GM18858 (cell line): ENCODE results near the gene DLX1.
"Not testable (repeated sequence)": the region's sequence is repeated elsewhere in the genome, so short reads cannot be mapped to it uniquely, and the experiment has no call there.

ENCODE experiments used
- ATAC-seq: cut with Tn5 transposase; IDR thresholded peaks from one replicate; pipeline ENCODE4 v1.9.1; 2021; ENCODE audit not compliant: unreplicated experiment

Gene DLX1

GRCh38 chr2:172063446-172063845, 21.9 kb upstream of the DLX1 start:
- ATAC-seq, result no peak

DNA sequence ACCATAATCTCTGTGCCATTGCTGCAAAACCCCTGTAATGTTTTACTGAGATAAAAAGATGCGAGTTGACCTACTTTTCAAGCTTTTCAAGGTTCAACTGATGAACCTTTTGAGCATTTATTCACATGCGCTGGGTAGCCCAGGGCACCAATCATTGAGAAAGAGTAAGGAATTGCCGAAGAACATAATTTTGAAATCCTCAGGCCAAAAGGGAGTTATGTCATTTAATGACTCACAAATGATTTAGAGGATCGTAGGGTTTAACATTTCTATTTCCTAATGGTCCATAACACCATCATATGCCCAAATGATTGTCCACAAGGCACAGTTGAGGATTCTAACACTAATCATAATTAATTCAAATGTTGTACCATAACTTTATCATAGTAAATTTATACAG, 20.2 kb upstream of the DLX1 start:
- no peak for ATAC-seq

DNA sequence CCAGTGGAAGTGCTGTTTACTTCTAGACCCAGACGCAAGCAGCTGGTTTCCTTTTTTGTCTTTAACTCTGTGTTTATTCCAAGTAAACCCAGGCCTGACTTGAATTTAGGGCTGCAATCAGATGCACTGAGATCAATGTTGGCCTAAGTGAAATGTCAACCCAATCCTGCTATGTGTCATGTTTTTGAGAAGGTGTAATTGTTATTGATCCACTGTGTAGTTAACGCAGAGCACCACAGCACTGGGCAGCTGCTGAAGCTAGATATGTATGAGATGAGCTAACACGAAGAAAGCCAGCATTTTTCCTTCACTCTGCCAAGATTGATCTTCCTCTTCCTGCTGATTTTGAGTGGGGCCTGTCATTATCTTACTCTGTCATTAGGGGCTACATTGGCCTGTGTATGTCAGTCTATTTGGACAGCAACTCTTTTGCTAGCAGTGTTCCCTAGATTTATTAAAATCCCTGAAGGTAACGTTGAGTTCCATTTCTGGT, 18.9 kb upstream of the DLX1 start:
- no peak for ATAC-seq

- ATAC-seq, result not testable (repeated sequence)
These were observed 17.4 kb upstream of the DLX1 start for GRCh38 chr2:172067905-172068304.

DNA sequence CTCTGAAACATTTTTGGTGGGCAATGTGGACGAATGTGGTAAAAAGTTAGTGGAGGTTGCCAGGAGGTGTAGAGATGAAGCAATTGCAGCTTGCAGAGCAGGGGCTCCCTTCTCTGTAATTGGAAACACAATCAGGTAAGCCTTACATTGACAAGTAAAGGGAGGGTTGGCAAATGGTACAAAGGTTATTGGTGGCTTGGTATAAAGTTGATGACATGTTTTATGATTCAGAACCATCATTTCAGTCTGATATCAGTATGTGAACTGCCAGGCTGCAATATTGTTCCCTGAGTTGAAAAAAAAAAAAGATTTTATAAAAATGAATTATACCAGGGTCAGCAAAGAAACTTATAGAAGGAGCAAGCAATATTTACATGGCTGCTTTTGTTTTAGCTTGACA, 14.4 kb upstream of the DLX1 start:
- ATAC-seq, result no peak

- ATAC-seq, result no peak
These were observed 13.0 kb upstream of the DLX1 start for GRCh38 chr2:172072303-172072702.

DNA sequence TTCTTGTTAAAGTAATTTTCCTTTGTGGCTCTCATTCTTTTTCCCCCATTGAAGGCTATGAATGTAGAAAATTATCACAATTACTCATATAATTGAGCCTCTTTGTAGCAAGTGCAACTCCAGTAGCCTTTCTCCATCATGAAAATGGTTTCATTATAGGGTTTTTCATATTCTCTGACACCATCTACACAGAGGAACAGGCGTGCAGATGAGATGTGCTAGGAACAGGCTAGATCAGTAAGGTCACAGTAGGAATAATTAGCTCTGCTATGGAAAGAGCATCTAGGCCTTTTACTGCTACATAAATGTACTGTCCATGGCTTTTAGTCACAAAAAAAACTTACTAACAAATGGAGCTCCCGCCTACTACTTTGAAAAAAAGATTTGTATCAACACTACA, 12.6 kb upstream of the DLX1 start:
- ATAC-seq, result no peak

DNA sequence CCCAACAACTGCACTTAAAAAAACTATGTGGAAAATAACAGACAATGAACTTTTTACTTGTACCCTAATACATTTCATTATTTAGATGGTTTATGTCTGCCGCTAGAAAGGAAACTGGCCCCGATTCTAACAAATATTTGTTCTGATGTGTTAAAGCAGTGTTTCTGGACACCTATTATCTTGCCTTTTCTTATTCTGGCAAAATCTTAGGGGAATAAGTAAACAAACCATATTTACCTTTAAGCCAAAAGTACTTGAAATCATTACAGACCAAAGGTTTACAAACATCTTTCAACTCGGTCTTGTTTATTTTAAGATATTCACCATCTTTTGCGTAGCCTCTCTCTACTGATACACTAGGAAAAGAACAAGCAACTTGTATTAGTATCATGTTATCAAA, 11.8 kb upstream of the DLX1 start:
- ATAC-seq, result no peak

DNA sequence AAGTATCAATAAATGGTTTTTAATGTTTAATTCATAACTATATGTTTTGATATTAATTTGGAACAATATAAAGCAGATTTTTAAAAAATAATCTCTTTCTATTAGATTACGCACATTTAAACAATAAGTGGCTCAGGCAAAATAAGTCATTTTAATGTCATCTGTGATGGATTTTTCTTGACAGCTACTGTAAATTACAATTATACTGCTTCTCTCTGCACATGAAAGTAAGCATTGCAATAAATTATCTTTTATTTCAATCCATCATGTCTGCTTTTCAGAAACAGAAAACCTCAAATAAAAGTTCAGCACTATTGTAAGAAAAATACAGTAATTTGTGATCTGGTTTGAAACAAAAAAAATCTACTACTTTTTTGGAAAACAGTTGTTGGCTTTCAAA, 11.1 kb upstream of the DLX1 start:
- no peak for ATAC-seq

DNA sequence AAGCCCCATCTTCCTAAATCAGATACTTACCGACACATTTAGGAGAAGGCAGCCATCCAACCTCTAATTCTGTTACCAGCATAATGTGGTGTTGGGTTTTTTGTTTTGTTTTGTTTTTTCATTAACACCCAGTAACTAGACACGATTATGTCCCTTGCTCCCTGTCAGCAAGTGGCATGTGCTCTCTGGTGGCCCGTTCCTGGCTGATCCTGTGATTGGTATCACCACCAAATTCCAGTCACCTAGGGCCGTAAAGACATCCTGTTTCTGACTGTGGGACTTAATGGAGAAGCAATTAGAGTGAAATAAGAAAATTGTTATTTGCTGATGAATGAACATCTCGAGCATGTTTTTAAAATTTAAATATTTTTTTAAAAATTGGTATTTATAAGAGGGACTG, 5.9 kb upstream of the DLX1 start:
- no peak for ATAC-seq

- ATAC-seq, result no peak
These were observed 5.3 kb upstream of the DLX1 start for GRCh38 chr2:172079838-172080640.

DNA sequence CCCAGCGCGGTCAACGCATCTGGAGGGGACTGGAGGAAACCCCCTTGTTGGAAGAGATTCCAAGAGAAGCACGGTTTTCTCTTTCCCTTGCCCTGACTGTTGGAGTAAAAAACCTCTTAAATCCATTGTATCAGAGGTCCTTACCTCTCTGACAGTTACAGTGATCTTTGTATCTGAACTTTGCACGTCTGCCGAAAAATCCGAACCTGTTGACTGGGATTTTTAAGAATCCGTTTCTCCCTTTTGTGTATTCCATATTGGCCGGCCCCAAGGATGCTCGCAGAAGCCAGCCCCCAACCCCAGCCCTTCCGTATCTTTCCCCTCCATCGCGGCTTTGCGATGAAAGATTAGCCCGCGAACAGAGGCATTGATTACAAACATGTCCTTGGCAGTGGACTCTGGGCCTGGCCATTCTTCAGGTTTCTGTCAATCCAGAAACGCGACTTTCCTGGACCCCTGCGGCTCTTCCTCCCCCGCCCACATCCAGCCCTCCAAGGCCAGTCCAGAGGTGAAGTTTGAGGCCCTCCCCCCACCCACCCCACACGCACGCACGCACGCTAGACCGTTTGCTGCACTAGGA, 4.6 kb upstream of the DLX1 start:
- ATAC-seq, result no peak

DNA sequence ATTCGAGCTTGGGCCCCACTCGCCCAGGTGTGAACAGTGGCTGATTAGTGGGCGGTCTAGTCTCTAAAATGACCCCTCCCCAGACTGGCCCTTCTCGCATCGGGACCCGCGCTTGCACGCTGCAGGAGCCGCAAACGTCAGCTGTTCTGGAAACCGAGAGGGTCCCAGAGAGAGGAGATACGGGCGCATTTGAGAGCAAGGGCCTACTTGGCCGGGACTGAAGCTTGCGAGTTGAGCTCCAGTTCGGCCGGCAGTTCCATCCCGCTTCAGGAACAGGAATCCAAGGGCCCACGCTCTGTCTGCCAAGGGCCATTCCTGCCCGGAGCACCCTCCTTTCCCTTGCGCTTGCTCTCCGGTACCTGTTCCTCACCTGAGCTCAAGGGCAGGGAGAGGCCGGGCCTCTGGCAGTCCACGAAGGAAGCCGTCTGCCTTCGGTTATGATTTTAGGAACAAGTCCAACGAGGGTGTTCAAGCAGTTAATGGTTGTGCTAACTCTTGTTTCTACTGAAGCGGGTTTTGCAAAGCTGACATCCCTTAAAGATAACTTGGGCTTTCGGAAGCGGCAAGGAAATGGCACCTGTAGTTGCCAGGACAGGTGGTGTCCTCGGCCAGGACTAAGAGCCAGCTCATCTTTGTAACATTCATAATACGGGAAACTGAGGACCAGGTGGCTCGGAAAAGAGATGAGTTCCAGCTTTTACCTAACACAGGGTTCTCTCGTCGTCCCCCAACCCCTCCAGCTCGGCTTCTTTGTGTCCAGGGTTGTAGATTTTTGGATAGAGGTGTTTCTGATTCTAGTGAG, 3.9 kb upstream of the DLX1 start:
- ATAC-seq, result no peak

- ATAC-seq, result no peak
These were observed 3.0 kb upstream of the DLX1 start for GRCh38 chr2:172082105-172082943.

- no peak for ATAC-seq
These were observed 2.2 kb upstream of the DLX1 start for GRCh38 chr2:172082944-172083627.

DNA sequence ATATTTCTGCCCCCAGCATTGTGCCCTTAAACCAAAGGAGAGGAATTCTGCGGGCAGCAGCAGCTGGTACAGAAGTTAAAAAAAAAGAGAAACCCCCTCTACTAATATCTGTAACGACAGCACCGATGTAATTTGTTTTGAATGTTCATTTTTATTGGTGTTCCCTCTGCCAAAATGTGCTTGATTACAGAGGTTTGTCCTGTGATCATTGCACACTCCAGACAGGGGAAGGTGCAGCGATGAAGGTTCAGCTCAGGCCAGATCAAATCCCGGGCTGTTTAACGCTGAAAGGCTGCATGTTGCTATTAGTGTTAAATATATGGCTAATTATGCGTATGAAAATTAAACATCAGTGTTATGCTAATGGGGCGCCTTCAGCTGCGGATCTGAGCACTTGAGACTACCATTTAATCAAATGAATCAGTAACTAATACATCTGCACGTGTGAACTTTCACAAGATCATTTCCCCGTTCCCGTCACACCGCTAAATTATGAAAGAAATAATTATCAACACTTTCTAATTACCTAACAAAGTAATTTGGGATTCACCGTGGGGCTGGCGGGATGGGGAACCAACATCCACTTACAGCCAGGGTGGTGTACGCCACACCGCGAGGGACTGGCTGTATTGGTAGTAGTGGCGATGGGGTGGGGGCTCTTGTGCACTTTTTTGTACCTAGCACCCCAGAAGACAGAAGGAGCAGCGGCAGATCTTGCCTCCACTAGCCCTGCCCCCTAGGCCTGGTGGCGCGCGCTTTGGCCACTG, 1.5 kb upstream of the DLX1 start:
- no peak for ATAC-seq

DNA sequence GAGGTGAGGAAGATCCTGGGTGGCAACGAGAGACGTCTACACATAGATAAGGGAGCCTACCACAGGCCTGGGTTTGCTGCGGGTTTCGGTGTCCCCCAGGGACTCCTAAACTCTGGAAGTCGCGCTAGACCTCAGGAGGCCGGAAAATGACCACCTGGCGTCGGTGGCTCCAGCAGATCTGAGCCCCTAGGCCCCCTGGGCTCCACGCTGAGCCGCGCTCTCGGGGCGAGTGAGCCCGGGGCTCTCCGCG, 987 bp upstream of the DLX1 start:
- no peak for ATAC-seq

DNA sequence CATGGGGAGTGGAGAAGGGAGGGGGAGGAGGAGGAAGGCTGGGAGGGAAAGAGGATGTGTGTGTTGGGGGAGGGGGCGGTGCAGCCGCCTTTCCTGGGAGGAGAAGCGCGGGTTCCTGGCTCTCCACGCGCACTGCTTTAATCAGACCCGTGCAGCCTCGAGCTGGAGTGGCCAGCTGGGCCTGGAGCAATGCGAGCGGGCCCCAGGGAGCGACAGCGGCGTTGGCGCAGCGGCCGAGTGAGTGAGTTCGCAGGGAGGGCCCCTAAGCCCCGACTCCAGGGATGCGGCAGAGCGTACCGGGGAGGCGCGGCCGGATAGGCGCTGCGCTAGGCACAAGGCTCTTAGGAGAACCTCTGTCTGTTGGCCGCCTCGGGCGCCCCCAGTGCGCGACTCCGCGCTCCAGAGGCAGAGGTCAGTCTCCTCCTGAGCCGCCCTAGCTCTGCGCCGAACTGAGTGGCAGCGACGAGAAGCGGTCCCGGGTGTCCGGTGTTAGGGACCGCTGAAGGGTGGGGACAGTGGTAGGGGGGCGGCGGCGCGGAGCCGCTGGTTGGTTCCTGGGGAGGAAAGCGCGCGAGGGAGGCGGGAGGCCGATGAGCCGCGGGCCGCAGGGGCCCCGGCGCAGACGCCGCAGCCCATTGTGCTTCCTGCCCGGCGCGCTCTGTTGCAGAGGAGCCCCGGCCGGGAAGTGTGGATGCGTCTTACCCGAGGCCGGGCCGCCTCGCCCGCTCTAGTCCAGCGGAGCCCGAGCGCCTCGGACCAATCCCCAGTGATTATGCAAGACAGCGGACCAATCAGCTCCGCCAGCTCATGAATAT, 455 bp upstream of the DLX1 start:
- peak; percentile 80 for ATAC-seq
